ENCODE data around the gene RITA1. TPM values are rescaled to one million over a fixed set of nuclear protein-coding genes. Genes with fewer than 3 reads are reported as not detected.

The RITA1 gene
- total and polyA plus RNA-seq, 8 donors = 4.1 to 19.2 (median 9.9) TPM

DNA sequence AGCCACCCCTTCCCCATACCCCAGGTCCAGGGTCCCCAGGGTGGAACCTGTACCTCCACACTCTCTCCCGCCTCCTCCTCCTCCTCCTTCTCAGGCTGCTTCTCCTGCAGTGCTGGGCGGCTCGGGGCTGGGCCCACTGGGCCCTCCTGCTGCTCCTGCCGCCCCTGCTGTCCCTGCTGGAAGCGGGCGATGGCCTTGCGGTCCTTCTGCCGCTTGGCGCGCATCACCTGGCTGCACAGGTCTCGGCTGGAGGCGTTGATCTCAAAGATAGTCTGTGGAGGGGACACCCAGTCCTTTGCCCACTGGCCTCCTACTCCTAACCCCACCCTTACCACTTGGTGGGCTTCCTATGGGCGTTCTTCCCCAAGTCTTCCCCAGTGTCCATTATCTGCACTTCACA is 21.5 kb upstream of the RITA1 start:
- peaks cover 87 to 100% (median 100%) of the 10 kb centered on the region in 4 donors for H3K36me3 ChIP-seq
- TF ChIP-seq, protein P1, sequence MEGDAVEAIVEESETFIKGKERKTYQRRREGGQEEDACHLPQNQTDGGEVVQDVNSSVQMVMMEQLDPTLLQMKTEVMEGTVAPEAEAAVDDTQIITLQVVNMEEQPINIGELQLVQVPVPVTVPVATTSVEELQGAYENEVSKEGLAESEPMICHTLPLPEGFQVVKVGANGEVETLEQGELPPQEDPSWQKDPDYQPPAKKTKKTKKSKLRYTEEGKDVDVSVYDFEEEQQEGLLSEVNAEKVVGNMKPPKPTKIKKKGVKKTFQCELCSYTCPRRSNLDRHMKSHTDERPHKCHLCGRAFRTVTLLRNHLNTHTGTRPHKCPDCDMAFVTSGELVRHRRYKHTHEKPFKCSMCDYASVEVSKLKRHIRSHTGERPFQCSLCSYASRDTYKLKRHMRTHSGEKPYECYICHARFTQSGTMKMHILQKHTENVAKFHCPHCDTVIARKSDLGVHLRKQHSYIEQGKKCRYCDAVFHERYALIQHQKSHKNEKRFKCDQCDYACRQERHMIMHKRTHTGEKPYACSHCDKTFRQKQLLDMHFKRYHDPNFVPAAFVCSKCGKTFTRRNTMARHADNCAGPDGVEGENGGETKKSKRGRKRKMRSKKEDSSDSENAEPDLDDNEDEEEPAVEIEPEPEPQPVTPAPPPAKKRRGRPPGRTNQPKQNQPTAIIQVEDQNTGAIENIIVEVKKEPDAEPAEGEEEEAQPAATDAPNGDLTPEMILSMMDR (IDR thresholded peaks at IDR 0.05) = no peak
- TF ChIP-seq POLR2AphosphoS5 (IDR thresholded peaks at IDR 0.05) = no peak
- TF ChIP-seq EP300 (IDR thresholded peaks at IDR 0.05) = no peak
- TF ChIP-seq POLR2A (IDR thresholded peaks at IDR 0.05) = no peak
- no peaks in the 10 kb centered on the region for H3K27me3 ChIP-seq
- no peak overlapping the region for H3K27ac ChIP-seq
- no peak overlapping the region for H3K4me3 ChIP-seq
- intact Hi-C loops (cut with DNase I; ENCODE audit: low total_unique reads) = no loop called here
- H3K4me1 ChIP-seq = no peaks in the 10 kb centered on the region
- DNase-seq = no peak
- WGBS, 5 donors = 93 to 97% (median 95%) methylated on average over 13 of the region's 13 CpGs
- no peaks in the 10 kb centered on the region for H3K9me3 ChIP-seq

DNA sequence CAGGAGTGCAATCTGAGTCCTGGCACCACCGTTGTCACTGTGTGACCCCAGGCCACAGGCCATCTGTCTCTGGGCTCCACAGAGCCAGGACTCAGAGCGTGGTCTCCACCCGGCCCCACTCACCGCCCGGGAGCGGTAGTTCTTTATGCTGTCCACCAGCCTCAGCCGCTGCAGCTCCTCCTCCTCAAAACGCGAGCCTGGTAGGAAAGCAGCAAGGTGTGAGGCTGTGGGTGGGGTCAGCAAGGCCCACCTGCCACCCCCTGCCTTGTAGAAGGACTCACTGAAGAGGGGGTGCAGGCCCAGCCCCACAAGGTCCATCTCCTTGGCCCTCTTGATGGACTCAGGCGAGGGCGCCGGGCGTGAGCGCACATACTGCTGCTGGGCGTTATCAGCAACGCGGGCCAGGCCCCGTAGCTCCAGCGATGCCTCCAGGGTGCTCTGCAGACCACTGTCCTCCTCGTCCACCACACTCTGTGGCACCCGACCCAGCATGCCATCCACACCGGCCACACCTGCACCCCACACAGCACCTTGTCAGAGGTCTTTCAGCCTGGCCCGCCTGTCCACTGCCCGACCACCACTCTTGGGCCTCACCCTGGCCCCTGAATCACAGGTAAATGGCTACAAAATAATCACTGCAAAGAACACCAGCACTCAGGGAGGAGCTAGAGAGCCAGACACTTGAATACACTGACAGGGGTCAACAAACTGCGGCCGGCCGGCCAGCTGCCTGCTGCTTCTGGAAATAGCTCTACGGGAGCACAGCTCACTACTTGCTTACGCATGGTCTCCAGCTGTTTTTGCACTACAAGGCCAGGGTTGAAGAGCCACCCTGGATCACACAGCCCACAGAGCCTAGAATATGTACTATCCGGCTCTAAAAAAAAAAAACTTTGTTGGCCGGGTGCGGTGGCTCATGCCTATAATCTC is 19.7 kb upstream of the RITA1 start:
- 93 to 95% (median 95%) methylated on average over 28 to 32 of the region's 32 CpGs for WGBS, 5 donors
- Histone ChIP-seq H3K36me3 (peaks cover 87 to 100% (median 100%) of the 10 kb centered on the region in 4 donors), H3K4me3 (no peak overlapping the region), H3K9me3 (no peaks in the 10 kb centered on the region), H3K27me3 (no peaks in the 10 kb centered on the region), H3K27ac (no peak overlapping the region), H3K4me1 (no peaks in the 10 kb centered on the region)
- TF ChIP-seq EP300 (IDR thresholded peaks at IDR 0.05) = no peak
- TF ChIP-seq, protein P1 (IDR thresholded peaks at IDR 0.05) = no peak
- TF ChIP-seq POLR2AphosphoS5 (IDR thresholded peaks at IDR 0.05) = no peak
- no peak for TF ChIP-seq POLR2A (IDR thresholded peaks at IDR 0.05)
- intact Hi-C loops (cut with DNase I; ENCODE audit: low total_unique reads) = no loop called here
- DNase-seq = no peak

DNA sequence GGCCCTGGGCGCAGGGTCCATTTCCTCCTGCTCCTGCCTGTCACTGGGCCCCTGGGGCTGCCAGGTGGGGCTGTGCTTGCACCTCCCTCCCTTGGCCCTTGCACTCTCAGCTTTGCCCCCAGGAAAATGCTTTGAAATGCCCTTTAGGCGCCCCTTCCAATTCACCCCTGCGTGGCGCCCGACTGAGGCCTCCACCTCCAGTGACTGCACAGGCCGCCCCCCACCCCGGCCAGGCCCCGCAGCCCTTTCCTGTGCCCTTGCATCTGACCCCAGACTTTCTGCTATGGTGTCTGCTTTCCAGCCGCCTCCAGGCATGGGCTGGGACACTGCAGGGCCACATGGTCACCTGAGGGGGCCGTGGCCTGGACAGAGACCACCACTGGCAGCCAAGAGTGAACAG is 17.7 kb upstream of the RITA1 start:
- Histone ChIP-seq H3K4me3 (no peak overlapping the region), H3K27ac (no peak overlapping the region), H3K9me3 (no peaks in the 10 kb centered on the region), H3K27me3 (no peaks in the 10 kb centered on the region), H3K36me3 (peaks cover 95 to 100% (median 100%) of the 10 kb centered on the region in 4 donors), H3K4me1 (no peaks in the 10 kb centered on the region)
- TF ChIP-seq POLR2A (IDR thresholded peaks at IDR 0.05) (no peak), EP300 (IDR thresholded peaks at IDR 0.05) (no peak), POLR2AphosphoS5 (IDR thresholded peaks at IDR 0.05) (no peak)
- TF ChIP-seq, protein P1 (IDR thresholded peaks at IDR 0.05) = no peak
- no peak for DNase-seq
- intact Hi-C loops (cut with DNase I; ENCODE audit: low total_unique reads) = no loop called here
- 89 to 98% (median 96%) methylated on average over 10 of the region's 10 CpGs for WGBS, 5 donors

DNA sequence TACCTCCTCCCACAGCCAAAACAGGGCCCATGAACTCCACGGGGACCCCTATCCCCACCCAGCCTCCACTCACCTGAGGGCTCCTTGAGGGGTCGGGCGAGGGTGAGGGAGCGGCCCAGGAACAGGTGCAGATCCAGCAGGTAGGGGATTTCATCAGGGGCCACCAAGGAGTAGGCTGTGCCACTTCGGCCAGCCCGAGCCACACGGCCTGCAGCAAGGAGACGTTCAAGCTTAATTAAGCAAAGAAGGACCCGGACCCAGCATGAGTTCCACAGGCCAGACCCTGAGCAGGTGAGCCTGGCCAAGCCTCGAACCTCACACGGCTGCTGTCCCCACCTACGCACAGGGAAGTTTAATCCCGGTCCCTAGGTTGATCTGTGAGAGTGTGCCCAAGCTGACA is 15.8 kb upstream of the RITA1 start:
- intact Hi-C loops (cut with DNase I; ENCODE audit: low total_unique reads) = loop anchor here (5.0 kb wide), 1 partner anchor 122 kb away; no protein-coding TSS in a partner anchor
- H3K9me3 ChIP-seq = no peaks in the 10 kb centered on the region
- TF ChIP-seq, protein P1 (IDR thresholded peaks at IDR 0.05) = no peak
- TF ChIP-seq EP300 (IDR thresholded peaks at IDR 0.05) = no peak
- TF ChIP-seq POLR2AphosphoS5 (IDR thresholded peaks at IDR 0.05) = no peak
- no peak for TF ChIP-seq POLR2A (IDR thresholded peaks at IDR 0.05)

More for the DNA sequence above, 15.8 kb upstream of the RITA1 start:
- DNase-seq = no peak
- no peak overlapping the region for H3K4me3 ChIP-seq
- H3K4me1 ChIP-seq = peaks cover 0 to 3% (median 0%) of the 10 kb centered on the region in 4 donors
- H3K36me3 ChIP-seq = peaks cover 95 to 100% (median 100%) of the 10 kb centered on the region in 4 donors
- 93 to 96% (median 95%) methylated on average over 7 to 13 of the region's 13 CpGs for WGBS, 5 donors
- no peak overlapping the region for H3K27ac ChIP-seq
- no peaks in the 10 kb centered on the region for H3K27me3 ChIP-seq
